ENCODE data around the gene RAD51B. TPM values are rescaled to one million over a fixed set of nuclear protein-coding genes. Genes with fewer than 3 reads are reported as not detected.

Gene RAD51B
- total and polyA plus RNA-seq, 9 of the 15 experiments (the other 6 are each of a cell fraction or from before 2014, with no cell fraction given), result 8.5 to 17.3 (median 11.3) TPM

- H3K27ac ChIP-seq (ENCODE audit: extremely low read depth, low read depth, low read length), result no peak overlapping the region
- 68% methylated on average over 7 of the region's 8 CpGs for WGBS (ENCODE audit: insufficient coverage, low coverage, missing lambda C conversion rate)
- DNase-seq (ENCODE audit: extremely low read depth in 1 of 4, low spot score in 3 of 4), result no peak
Observed at GRCh38 chr14:68306934-68307789, 487.6 kb downstream of the RAD51B start.

More at GRCh38 chr14:68306934-68307789, 487.6 kb downstream of the RAD51B start:
- Histone ChIP-seq H3K9me3 (replicated peaks; ENCODE audit: control insufficient read depth, insufficient read depth, low read depth, low read length) (no peaks in the 10 kb centered on the region), H3K36me3 (ENCODE audit: control insufficient read depth, insufficient read depth, low read length) (no peaks in the 10 kb centered on the region), H3K4me3 (no peak overlapping the region), H3K9ac (ENCODE audit: insufficient read depth in 1 of 2, low read depth in 2 of 2, low read length in 2 of 2) (no peak overlapping the region), H3K79me2 (ENCODE audit: control insufficient read depth, insufficient read depth, low read length) (no peaks in the 10 kb centered on the region), H3K4me1 (replicated peaks in 1 of 2; ENCODE audit: control insufficient read depth in 2 of 2, insufficient read depth in 2 of 2, low read length in 2 of 2) (no peaks in the 10 kb centered on the region), H3K4me2 (ENCODE audit: insufficient read depth, low read length) (no peak overlapping the region), H3K9me1 (ENCODE audit: control insufficient read depth, insufficient read depth, low read length) (no peaks in the 10 kb centered on the region), H3K27me3 (ENCODE audit: control insufficient read depth in 2 of 2, insufficient read depth in 2 of 2, low read length in 2 of 2) (no peaks in the 10 kb centered on the region), H4K20me1 (replicated peaks; ENCODE audit: control insufficient read depth, insufficient read depth, low read length) (no peaks in the 10 kb centered on the region), H2AFZ (ENCODE audit: low read depth, low read length) (no peak overlapping the region)
- CTCF ChIA-PET (ENCODE audit: low intra/inter-chr PET ratio), result no interaction called here
- intact Hi-C loops (cut with micrococcal nuclease) (no loop called here), in situ Hi-C loops (cut with MboI) (no loop called here)
- POLR2A ChIA-PET, result interaction anchor here (0.6 to 1.4 kb wide), 2 partner anchors 12 to 475 kb away, joined by 3 to 4 read pairs; no protein-coding TSS in a partner anchor
- no peak for ATAC-seq
- no peak for TF ChIP-seq SIX5 (IDR thresholded peaks at IDR 0.05; ENCODE audit: borderline replicate concordance in 1 of 2, insufficient read depth in 1 of 2, low read depth in 1 of 2, low read length in 2 of 2)
- no peak for TF ChIP-seq ZSCAN29 (IDR thresholded peaks at IDR 0.05)
- TF ChIP-seq NR0B1 (IDR thresholded peaks at IDR 0.05; ENCODE audit: partially characterized antibody), result no peak
- no peak for TF ChIP-seq MAFG (tag; conservative IDR thresholded peaks at IDR 0.05)
- TF ChIP-seq SAFB (IDR thresholded peaks at IDR 0.05; ENCODE audit: borderline replicate concordance, low read depth, low read length), result no peak
- no peak for TF ChIP-seq NCOR1 (IDR thresholded peaks at IDR 0.05)
- TF ChIP-seq NFIX (CRISPR knock-in tag; IDR thresholded peaks at IDR 0.05; ENCODE audit: low read depth), result no peak
- no peak for TF ChIP-seq ZNF3 (CRISPR knock-in tag; IDR thresholded peaks at IDR 0.05)
- no peak for TF ChIP-seq BCL6 (CRISPR knock-in tag; IDR thresholded peaks at IDR 0.05)
- TF ChIP-seq FOXJ2 (tag; IDR thresholded peaks at IDR 0.05), result no peak
- no peak for TF ChIP-seq CREM (IDR thresholded peaks at IDR 0.05; ENCODE audit: low read depth)
- TF ChIP-seq, protein P1, sequence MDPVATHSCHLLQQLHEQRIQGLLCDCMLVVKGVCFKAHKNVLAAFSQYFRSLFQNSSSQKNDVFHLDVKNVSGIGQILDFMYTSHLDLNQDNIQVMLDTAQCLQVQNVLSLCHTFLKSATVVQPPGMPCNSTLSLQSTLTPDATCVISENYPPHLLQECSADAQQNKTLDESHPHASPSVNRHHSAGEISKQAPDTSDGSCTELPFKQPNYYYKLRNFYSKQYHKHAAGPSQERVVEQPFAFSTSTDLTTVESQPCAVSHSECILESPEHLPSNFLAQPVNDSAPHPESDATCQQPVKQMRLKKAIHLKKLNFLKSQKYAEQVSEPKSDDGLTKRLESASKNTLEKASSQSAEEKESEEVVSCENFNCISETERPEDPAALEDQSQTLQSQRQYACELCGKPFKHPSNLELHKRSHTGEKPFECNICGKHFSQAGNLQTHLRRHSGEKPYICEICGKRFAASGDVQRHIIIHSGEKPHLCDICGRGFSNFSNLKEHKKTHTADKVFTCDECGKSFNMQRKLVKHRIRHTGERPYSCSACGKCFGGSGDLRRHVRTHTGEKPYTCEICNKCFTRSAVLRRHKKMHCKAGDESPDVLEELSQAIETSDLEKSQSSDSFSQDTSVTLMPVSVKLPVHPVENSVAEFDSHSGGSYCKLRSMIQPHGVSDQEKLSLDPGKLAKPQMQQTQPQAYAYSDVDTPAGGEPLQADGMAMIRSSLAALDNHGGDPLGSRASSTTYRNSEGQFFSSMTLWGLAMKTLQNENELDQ (CRISPR knock-in tag; IDR thresholded peaks at IDR 0.05; ENCODE audit: borderline replicate concordance), result no peak
- no TSS peak for BruUV-seq (replicated peaks)
- no peak for FAIRE-seq

Measured in K562 (cell line).